Measurements from ENCODE around the gene STIMATE. TPM values are rescaled to one million over a fixed set of nuclear protein-coding genes. Genes with fewer than 3 reads are reported as not detected.
A peak's percentile ranks its signal among the peaks of the same experiment; 100 is the strongest.

Gene STIMATE
- total RNA-seq, 1 donor from 2014 or later, result 10.2 TPM

DNA sequence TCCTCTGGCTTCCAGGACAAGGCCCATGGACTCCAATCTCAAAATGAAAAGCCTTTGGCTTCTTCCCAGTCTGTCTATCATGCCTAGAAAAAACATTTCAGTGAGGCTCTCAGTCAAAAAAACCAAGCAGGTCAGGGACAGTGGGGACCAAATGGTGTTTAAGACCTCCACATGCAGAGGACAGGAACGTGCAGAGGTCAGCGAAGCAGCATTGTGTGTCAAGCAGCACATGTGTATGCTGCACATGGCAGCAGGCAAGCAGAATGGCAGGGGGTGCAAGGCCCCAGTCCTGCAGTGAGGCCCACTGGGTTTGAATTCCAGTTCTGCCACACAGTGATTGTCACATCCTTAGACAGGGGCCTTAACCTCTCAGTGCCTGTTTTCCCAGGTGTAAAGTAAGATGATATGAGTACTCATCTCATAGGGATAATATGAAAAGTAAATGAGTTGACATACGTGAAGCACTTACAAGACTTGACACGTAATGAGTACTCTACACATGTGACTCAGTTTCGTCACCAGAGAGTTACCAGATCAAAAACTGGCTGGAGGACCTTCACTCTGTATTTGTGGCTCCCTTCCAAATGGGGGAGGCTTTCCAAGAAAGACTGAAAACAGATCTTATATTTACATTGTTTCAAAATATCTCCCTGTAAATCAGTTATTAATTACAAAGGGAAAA lies 11.2 kb downstream of the STIMATE start:
- TF ChIP-seq, protein P1, sequence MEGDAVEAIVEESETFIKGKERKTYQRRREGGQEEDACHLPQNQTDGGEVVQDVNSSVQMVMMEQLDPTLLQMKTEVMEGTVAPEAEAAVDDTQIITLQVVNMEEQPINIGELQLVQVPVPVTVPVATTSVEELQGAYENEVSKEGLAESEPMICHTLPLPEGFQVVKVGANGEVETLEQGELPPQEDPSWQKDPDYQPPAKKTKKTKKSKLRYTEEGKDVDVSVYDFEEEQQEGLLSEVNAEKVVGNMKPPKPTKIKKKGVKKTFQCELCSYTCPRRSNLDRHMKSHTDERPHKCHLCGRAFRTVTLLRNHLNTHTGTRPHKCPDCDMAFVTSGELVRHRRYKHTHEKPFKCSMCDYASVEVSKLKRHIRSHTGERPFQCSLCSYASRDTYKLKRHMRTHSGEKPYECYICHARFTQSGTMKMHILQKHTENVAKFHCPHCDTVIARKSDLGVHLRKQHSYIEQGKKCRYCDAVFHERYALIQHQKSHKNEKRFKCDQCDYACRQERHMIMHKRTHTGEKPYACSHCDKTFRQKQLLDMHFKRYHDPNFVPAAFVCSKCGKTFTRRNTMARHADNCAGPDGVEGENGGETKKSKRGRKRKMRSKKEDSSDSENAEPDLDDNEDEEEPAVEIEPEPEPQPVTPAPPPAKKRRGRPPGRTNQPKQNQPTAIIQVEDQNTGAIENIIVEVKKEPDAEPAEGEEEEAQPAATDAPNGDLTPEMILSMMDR (IDR thresholded peaks at IDR 0.05), result no peak
- TF ChIP-seq EZH2phosphoT487 (IDR thresholded peaks at IDR 0.05), result no peak
- TF ChIP-seq EZH2 (IDR thresholded peaks at IDR 0.05), result no peak
- H3K9me3 ChIP-seq (ENCODE audit: low read depth), result no peaks in the 10 kb centered on the region
- no peaks in the 10 kb centered on the region for H3K36me3 ChIP-seq
- no peak overlapping the region for H3K27ac Mint-ChIP-seq
- H3K27ac ChIP-seq, result no peak overlapping the region
- peaks cover 3% of the 10 kb centered on the region for H3K79me2 ChIP-seq (ENCODE audit: low read depth)
- H3K27me3 ChIP-seq, result no peaks in the 10 kb centered on the region
- H2AFZ ChIP-seq (replicated peaks), result no peak overlapping the region
- H4K20me1 ChIP-seq (ENCODE audit: low read depth), result peaks cover 3% of the 10 kb centered on the region
- DNase-seq (ENCODE audit: low spot score), result no peak
- no peak overlapping the region for H3K4me3 ChIP-seq
- H3K27me3 Mint-ChIP-seq (ENCODE audit: insufficient read depth, low read depth), result peaks cover 3% of the 10 kb centered on the region
- H3K4me1 Mint-ChIP-seq, result peaks cover 3% of the 10 kb centered on the region
- H3K9me3 Mint-ChIP-seq, result no peaks in the 10 kb centered on the region
- peaks cover 11% of the 10 kb centered on the region for H3K36me3 Mint-ChIP-seq
- no peak overlapping the region for H3K4me2 ChIP-seq
- H3K9ac ChIP-seq, result no peak overlapping the region
- H3F3A ChIP-seq (ENCODE audit: low read depth), result no peaks in the 10 kb centered on the region
- H3K4me1 ChIP-seq, result no peaks in the 10 kb centered on the region
- no peak overlapping the region for H3K4me3 Mint-ChIP-seq

GRCh38 chr3:52882377-52882776 lies 15.0 kb downstream of the STIMATE start:
- H4K20me1 ChIP-seq (ENCODE audit: low read depth), result no peaks in the 10 kb centered on the region
- H3K9ac ChIP-seq, result no peak overlapping the region
- H3K4me3 ChIP-seq, result no peak overlapping the region
- H3K79me2 ChIP-seq (ENCODE audit: low read depth), result no peaks in the 10 kb centered on the region
- peaks cover 13% of the 10 kb centered on the region for H3K36me3 Mint-ChIP-seq
- H3K27ac ChIP-seq, result no peak overlapping the region
- H3K9me3 Mint-ChIP-seq, result no peaks in the 10 kb centered on the region
- no peaks in the 10 kb centered on the region for H3K36me3 ChIP-seq
- H3K27ac Mint-ChIP-seq, result no peak overlapping the region
- no peak overlapping the region for H3K4me3 Mint-ChIP-seq
- H3K27me3 ChIP-seq, result no peaks in the 10 kb centered on the region
- no peaks in the 10 kb centered on the region for H3K9me3 ChIP-seq (ENCODE audit: low read depth)
- no peak overlapping the region for H3K4me2 ChIP-seq
- H3K27me3 Mint-ChIP-seq (ENCODE audit: insufficient read depth, low read depth), result no peaks in the 10 kb centered on the region
- no peak for DNase-seq (ENCODE audit: low spot score)
- no peaks in the 10 kb centered on the region for H3F3A ChIP-seq (ENCODE audit: low read depth)
- TF ChIP-seq EZH2phosphoT487 (IDR thresholded peaks at IDR 0.05) (no peak), EZH2 (IDR thresholded peaks at IDR 0.05) (no peak)
- TF ChIP-seq, protein P1 (IDR thresholded peaks at IDR 0.05), result no peak
- H2AFZ ChIP-seq (replicated peaks), result no peak overlapping the region
- peaks cover 6% of the 10 kb centered on the region for H3K4me1 Mint-ChIP-seq
- H3K4me1 ChIP-seq, result peaks cover 5% of the 10 kb centered on the region

- Histone ChIP-seq H3K27me3 (no peaks in the 10 kb centered on the region), H3K4me3 (no peak overlapping the region), H3K36me3 (no peaks in the 10 kb centered on the region), H3F3A (ENCODE audit: low read depth) (no peaks in the 10 kb centered on the region), H3K9ac (no peak overlapping the region), H3K27ac (no peak overlapping the region), H4K20me1 (ENCODE audit: low read depth) (no peaks in the 10 kb centered on the region), H3K4me1 (peaks cover 5% of the 10 kb centered on the region), H3K9me3 (ENCODE audit: low read depth) (no peaks in the 10 kb centered on the region), H3K79me2 (ENCODE audit: low read depth) (no peaks in the 10 kb centered on the region), H3K4me2 (no peak overlapping the region), H2AFZ (replicated peaks) (no peak overlapping the region)
- H3K4me1 Mint-ChIP-seq, result peaks cover 6% of the 10 kb centered on the region
- H3K9me3 Mint-ChIP-seq, result no peaks in the 10 kb centered on the region
- no peak overlapping the region for H3K4me3 Mint-ChIP-seq
- TF ChIP-seq EZH2phosphoT487 (IDR thresholded peaks at IDR 0.05) (no peak), EZH2 (IDR thresholded peaks at IDR 0.05) (no peak)
- peaks cover 13% of the 10 kb centered on the region for H3K36me3 Mint-ChIP-seq
- H3K27me3 Mint-ChIP-seq (ENCODE audit: insufficient read depth, low read depth), result no peaks in the 10 kb centered on the region
- DNase-seq (ENCODE audit: low spot score), result no peak
- H3K27ac Mint-ChIP-seq, result peak overlapping the region; percentile 72
These were observed 15.5 kb downstream of the STIMATE start for GRCh38 chr3:52881871-52882270.

DNA sequence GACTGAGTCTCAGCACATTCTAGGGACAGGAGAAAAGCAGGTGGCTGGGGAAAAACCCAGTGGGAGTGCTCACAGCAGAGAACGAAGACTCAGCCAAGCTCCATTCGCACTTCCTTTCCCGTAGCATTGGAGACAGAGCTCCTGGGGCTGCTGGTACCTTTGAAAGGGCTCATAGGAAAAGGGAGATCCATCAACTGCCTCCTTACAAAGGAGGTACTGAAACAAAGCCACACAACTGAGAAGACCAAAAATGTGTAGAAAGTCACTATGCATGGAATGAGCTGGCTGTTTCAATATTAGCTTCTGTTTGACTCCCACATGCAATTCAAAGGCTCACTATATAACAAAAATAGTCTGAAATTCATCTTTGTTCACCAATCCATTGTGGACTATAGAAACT lies 16.9 kb downstream of the STIMATE start:
- no peaks in the 10 kb centered on the region for H3K9me3 ChIP-seq (ENCODE audit: low read depth)
- Mint-ChIP-seq H3K27me3 (ENCODE audit: insufficient read depth, low read depth) (no peaks in the 10 kb centered on the region), H3K4me3 (no peak overlapping the region), H3K9me3 (no peaks in the 10 kb centered on the region), H3K4me1 (peaks cover 7% of the 10 kb centered on the region), H3K36me3 (peaks cover 9% of the 10 kb centered on the region), H3K27ac (no peak overlapping the region)
- H3K4me3 ChIP-seq, result no peak overlapping the region
- peaks cover 5% of the 10 kb centered on the region for H3K4me1 ChIP-seq
- TF ChIP-seq EZH2phosphoT487 (IDR thresholded peaks at IDR 0.05) (no peak), EZH2 (IDR thresholded peaks at IDR 0.05) (no peak)
- TF ChIP-seq, protein P1 (IDR thresholded peaks at IDR 0.05), result no peak
- DNase-seq (ENCODE audit: low spot score), result no peak
- no peaks in the 10 kb centered on the region for H3K79me2 ChIP-seq (ENCODE audit: low read depth)
- H3K4me2 ChIP-seq, result no peak overlapping the region
- no peaks in the 10 kb centered on the region for H3K36me3 ChIP-seq
- peaks cover 3% of the 10 kb centered on the region for H4K20me1 ChIP-seq (ENCODE audit: low read depth)
- no peak overlapping the region for H2AFZ ChIP-seq (replicated peaks)
- no peak overlapping the region for H3K9ac ChIP-seq
- no peaks in the 10 kb centered on the region for H3F3A ChIP-seq (ENCODE audit: low read depth)
- H3K27ac ChIP-seq, result no peak overlapping the region
- H3K27me3 ChIP-seq, result no peaks in the 10 kb centered on the region

Data from neural progenitor cell (in vitro differentiated cells).